Astrocyte (in vitro differentiated cells and primary cell): Measurements from ENCODE around the gene REEP1.

Experiments used
- CTCF ChIP-seq: IDR thresholded peaks from 2 replicates; pipeline ENCODE4 v1.5.1; 2011; ENCODE audit warnings: low read depth, mild to moderate bottlenecking, inconsistent platforms, low read length, moderate library complexity; ENCODE audit not compliant: insufficient read depth
- EZH2 ChIP-seq: IDR thresholded peaks from 2 replicates; pipeline ENCODE4 v1.6.1; 2012; ENCODE audit warnings: mild to moderate bottlenecking, low read length, inconsistent platforms; ENCODE audit not compliant: insufficient read depth

- no peak for TF ChIP-seq CTCF
- TF ChIP-seq EZH2: no peak
Observed at GRCh38 chr2:86285981-86286380, 51.4 kb downstream of the REEP1 start.
